Measurements from ENCODE around the gene RCCD1.

DNA sequence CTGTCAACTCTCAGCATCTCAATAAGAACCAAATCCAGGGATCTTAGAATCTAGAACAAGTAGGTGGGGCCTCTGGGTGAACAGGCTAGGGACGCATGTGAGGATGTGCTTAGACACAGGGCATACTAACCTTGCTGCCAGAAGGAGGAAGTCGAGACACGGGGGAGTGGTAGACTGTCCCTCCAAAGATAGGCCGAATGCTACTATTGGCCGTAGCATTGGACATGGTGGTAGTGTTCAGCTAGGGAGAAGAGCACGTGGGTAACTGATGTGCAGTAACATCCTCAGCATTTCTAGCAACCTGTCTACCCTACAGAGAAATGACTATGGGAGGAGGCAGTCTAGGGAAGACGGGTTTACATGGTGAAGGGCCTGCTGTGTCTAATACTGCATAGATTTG lies 15.6 kb downstream of the RCCD1 start:
- TF ChIP-seq, protein P1, sequence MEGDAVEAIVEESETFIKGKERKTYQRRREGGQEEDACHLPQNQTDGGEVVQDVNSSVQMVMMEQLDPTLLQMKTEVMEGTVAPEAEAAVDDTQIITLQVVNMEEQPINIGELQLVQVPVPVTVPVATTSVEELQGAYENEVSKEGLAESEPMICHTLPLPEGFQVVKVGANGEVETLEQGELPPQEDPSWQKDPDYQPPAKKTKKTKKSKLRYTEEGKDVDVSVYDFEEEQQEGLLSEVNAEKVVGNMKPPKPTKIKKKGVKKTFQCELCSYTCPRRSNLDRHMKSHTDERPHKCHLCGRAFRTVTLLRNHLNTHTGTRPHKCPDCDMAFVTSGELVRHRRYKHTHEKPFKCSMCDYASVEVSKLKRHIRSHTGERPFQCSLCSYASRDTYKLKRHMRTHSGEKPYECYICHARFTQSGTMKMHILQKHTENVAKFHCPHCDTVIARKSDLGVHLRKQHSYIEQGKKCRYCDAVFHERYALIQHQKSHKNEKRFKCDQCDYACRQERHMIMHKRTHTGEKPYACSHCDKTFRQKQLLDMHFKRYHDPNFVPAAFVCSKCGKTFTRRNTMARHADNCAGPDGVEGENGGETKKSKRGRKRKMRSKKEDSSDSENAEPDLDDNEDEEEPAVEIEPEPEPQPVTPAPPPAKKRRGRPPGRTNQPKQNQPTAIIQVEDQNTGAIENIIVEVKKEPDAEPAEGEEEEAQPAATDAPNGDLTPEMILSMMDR (IDR thresholded peaks at IDR 0.05), result no peak
- TF ChIP-seq POLR2A (IDR thresholded peaks at IDR 0.05), result no peak

Measured in breast epithelium (tissue), 3 donors.